Measurements from ENCODE around the gene ORM1. TPM values are rescaled to one million over a fixed set of nuclear protein-coding genes. Genes with fewer than 3 reads are reported as not detected.
A peak's percentile ranks its signal among the peaks of the same experiment; 100 is the strongest.

ORM1 gene
- total and polyA plus RNA-seq, 5 experiments from 2014 or later: not detected

DNA sequence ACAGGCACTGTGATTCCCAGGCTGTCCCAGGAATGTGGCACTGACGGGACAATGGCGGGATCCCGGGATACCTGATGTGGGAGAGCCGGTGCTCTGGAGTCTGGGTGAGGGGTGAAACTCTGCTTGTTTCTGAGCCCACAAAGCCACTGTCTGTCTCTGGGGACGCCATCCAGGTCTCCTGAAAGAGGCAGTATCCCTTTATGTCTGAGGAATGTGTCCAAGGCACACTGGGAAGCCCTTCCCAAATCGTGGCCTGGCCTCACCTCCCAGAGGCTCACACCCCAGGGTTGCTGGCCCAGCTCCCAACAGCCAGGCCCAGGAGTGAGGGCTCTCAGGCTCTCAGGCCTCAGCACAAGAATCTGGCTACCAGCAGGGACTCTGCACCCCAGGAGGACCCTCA lies 33.9 kb downstream of the ORM1 start:
- Mint-ChIP-seq H3K4me3 (no peak overlapping the region), H3K27me3 (no peaks in the 10 kb centered on the region), H3K27ac (peak overlapping the region; percentile 58 to 95 (median 83)), H3K9me3 (no peaks in the 10 kb centered on the region), H3K36me3 (peaks cover 10 to 96% (median 27%) of the 10 kb centered on the region in 3 donors), H3K4me1 (peaks cover 25 to 71% (median 61%) of the 10 kb centered on the region in 4 donors)
- POLR2A ChIA-PET: interaction anchor here (0.7 to 41.6 kb wide), 3 partner anchors 10 to 36 kb away, joined by 3 to 1589 read pairs (median 324); partner anchors contain the start of gene AKNA
- DNase-seq (no peak), ATAC-seq (no peak)

DNA sequence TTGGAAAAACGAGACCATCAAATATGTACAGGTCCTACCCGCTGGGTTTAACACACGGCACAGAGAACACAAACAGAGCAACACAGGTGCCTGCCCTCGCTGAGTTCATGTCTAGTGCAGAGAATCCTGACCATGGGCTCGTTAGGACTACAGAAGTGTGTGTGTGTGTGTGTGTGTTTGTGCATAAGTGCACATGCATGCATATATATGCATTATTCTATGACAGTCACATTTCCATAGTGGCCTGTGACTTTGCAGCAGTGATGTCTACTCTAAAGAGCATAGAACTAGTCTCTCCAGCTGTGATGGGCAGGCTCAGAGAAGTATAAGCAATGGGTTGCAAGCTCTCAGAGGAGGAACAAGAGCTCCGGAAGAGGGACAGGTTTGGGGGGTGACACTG lies 34.5 kb downstream of the ORM1 start:
- H3K27ac Mint-ChIP-seq: peak overlapping the region in 9 of 10 donors; percentile 70 to 95 (median 82)
- DNase-seq: no peak
- no peak overlapping the region for H3K4me3 Mint-ChIP-seq
- no peaks in the 10 kb centered on the region for H3K9me3 Mint-ChIP-seq
- H3K27me3 Mint-ChIP-seq: no peaks in the 10 kb centered on the region
- H3K36me3 Mint-ChIP-seq: peaks cover 10 to 96% (median 31%) of the 10 kb centered on the region in 3 donors
- no peak for ATAC-seq
- POLR2A ChIA-PET: interaction anchor here (25.1 to 41.6 kb wide), 2 partner anchors 10 to 35 kb away, joined by 324 to 1589 read pairs; partner anchors contain the start of gene AKNA
- peaks cover 25 to 72% (median 60%) of the 10 kb centered on the region in 4 donors for H3K4me1 Mint-ChIP-seq

DNA sequence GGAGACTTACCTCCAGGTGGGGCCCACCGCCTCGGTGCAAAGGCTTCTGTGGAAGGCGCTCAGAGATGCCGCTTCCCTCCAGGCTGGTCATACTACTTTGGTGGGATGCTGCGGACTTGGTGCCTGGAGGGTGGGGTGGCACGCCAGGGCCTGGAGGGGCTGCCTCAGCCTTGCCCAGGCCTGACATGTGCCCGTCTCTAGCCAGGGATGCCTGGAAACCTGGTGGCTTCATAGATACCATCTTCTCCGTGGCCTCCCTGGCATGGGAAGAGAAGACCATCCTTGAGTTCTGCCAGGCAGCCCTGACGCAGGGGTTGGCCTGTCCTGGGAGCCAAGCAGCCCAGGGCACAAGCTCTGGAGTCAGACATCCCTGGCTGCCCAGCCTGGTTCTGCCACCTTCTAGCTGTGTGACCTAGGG lies 35.0 kb downstream of the ORM1 start:
- no peaks in the 10 kb centered on the region for H3K9me3 Mint-ChIP-seq
- H3K4me1 Mint-ChIP-seq: peaks cover 26 to 72% (median 62%) of the 10 kb centered on the region in 4 donors
- peak overlapping the region; percentile 65 to 95 (median 85) for H3K27ac Mint-ChIP-seq
- H3K4me3 Mint-ChIP-seq: no peak overlapping the region
- H3K36me3 Mint-ChIP-seq: peaks cover 10 to 96% (median 29%) of the 10 kb centered on the region in 3 donors
- H3K27me3 Mint-ChIP-seq: no peaks in the 10 kb centered on the region
- no peak for ATAC-seq
- POLR2A ChIA-PET: interaction anchor here (25.1 to 41.6 kb wide), 2 partner anchors 9 to 35 kb away, joined by 324 to 1589 read pairs; partner anchors contain the start of gene AKNA
- DNase-seq: no peak

DNA sequence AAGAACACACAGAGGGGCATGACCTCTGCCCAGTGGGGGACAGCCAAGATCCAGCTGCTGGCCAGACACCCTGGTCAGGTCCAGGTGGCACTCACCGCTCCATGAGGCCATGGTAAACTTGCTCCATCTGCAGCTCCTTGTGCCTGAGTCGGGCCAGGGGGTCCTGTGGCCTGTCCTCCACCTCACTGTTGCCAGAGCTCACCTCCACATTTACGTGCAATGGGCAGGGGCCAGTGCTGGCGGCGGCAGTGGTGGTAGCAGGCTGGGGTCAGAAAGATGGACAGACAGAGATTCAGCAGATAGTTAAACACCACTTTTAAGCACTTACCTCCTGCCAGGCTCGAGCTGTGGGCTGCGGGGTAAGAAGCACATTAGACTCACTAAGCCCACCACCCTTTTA lies 36.9 kb downstream of the ORM1 start:
- DNase-seq (no peak), ATAC-seq (no peak)
- Mint-ChIP-seq H3K27ac (peak overlapping the region in 9 of 10 donors; percentile 89 to 98 (median 92)), H3K4me3 (no peak overlapping the region), H3K9me3 (peaks cover 0 to 2% (median 0%) of the 10 kb centered on the region in 9 donors), H3K36me3 (peaks cover 10 to 100% (median 42%) of the 10 kb centered on the region in 3 donors), H3K27me3 (no peaks in the 10 kb centered on the region), H3K4me1 (peaks cover 38 to 80% (median 77%) of the 10 kb centered on the region in 4 donors)
- POLR2A ChIA-PET: interaction anchor here (17.4 to 41.6 kb wide), 3 partner anchors 7 to 33 kb away, joined by 324 to 1589 read pairs (median 324); partner anchors contain the start of gene AKNA

DNA sequence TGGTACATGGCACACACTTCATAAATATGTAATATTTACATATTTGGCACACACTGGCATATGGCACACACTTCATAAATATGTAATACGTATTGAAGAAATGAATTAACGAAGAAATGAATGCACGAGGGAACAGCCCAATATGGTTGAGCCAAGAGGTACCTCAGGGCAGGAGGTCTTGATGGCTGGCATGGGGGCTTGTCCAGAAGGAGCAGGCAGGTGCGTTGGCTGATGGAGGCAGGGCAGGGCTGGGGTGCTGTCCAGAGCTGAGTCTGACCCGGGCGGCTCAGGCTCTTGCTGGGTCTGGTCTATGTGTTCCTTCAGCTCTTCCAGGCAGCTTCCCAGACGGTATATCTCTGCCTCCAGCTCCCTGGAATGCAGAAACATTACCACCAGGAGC lies 38.6 kb downstream of the ORM1 start:
- ATAC-seq: no peak
- H3K36me3 Mint-ChIP-seq: peaks cover 10 to 98% (median 51%) of the 10 kb centered on the region in 3 donors
- H3K9me3 Mint-ChIP-seq: peaks cover 0 to 3% (median 0%) of the 10 kb centered on the region in 9 donors
- H3K27me3 Mint-ChIP-seq: no peaks in the 10 kb centered on the region
- peak overlapping the region; percentile 89 to 98 (median 92) for H3K27ac Mint-ChIP-seq
- H3K4me3 Mint-ChIP-seq: peak overlapping the region in 1 of 10 donors; percentile 19
- POLR2A ChIA-PET: interaction anchor here (0.9 to 41.6 kb wide), 4 partner anchors 9 to 31 kb away, joined by 4 to 1589 read pairs (median 188); partner anchors contain the start of gene AKNA
- DNase-seq: no peak
- H3K4me1 Mint-ChIP-seq: peaks cover 40 to 82% (median 81%) of the 10 kb centered on the region in 4 donors

DNA sequence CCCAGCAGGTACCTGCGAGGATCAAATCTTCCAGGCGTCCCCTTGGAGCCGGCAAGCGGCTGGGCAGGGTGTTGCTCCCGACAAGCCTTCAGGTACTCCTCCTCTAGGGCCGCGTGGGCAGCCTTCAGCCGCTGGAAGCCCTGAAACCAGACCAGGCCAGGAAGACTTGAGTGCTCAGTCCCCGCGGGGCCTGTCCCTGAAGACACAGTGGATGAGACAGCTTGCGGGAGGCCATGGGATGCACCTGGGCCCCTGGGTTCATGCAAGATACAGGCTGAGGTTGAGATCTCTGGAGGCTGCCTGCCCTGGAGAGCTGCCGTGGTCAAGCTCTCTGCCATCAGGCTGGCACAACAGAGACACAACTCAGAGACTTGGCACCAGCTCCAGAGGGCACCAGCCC lies 39.5 kb downstream of the ORM1 start:
- H3K4me3 Mint-ChIP-seq: no peak overlapping the region
- no peak for ATAC-seq

DNA sequence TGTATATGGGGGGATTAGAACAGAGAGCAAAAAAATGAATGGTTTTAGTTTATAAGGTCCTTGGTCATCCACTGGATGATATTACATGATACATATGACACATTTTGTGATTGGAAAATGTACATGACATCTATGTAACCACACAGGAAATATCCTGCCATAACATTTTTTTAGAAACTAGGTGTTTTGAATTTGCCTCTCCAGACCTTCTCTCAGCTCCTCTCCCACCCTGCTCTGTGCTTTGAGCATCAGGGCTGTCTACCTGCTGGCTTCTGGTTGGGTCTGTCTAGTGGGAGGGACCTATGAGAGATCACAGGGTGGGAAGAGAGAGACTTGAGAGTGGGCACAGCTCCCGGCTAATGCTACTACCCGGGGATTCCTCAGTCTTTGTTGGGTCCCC lies 40.5 kb downstream of the ORM1 start:
- H3K36me3 Mint-ChIP-seq: peaks cover 6 to 98% (median 58%) of the 10 kb centered on the region in 3 donors
- H3K27ac Mint-ChIP-seq: peak overlapping the region; percentile 91 to 98 (median 94)
- H3K4me3 Mint-ChIP-seq: peak overlapping the region; percentile 38 to 76 (median 68)
- H3K4me1 Mint-ChIP-seq: peaks cover 44 to 90% (median 86%) of the 10 kb centered on the region in 4 donors
- H3K9me3 Mint-ChIP-seq: peaks cover 0 to 3% (median 0%) of the 10 kb centered on the region in 9 donors
- DNase-seq: peak in 6 of 10 donors; percentile 29 to 58 (median 46)
- no peaks in the 10 kb centered on the region for H3K27me3 Mint-ChIP-seq
- POLR2A ChIA-PET: interaction anchor here (0.7 to 41.6 kb wide), 4 partner anchors 10 to 249 kb away, joined by 3 to 1589 read pairs (median 188); partner anchors contain the start of gene AKNA
- ATAC-seq: peak; percentile 60 to 70

More for the DNA sequence above, 39.5 kb downstream of the ORM1 start:
- H3K27me3 Mint-ChIP-seq: no peaks in the 10 kb centered on the region
- H3K27ac Mint-ChIP-seq: peak overlapping the region; percentile 37 to 98 (median 94)
- H3K4me1 Mint-ChIP-seq: peaks cover 44 to 85% (median 84%) of the 10 kb centered on the region in 4 donors
- no peak for DNase-seq
- H3K36me3 Mint-ChIP-seq: peaks cover 12 to 98% (median 57%) of the 10 kb centered on the region in 3 donors
- H3K9me3 Mint-ChIP-seq: peaks cover 0 to 3% (median 0%) of the 10 kb centered on the region in 9 donors
- POLR2A ChIA-PET: interaction anchor here (0.9 to 41.6 kb wide), 4 partner anchors 8 to 30 kb away, joined by 4 to 1589 read pairs (median 188); partner anchors contain the start of gene AKNA

DNA sequence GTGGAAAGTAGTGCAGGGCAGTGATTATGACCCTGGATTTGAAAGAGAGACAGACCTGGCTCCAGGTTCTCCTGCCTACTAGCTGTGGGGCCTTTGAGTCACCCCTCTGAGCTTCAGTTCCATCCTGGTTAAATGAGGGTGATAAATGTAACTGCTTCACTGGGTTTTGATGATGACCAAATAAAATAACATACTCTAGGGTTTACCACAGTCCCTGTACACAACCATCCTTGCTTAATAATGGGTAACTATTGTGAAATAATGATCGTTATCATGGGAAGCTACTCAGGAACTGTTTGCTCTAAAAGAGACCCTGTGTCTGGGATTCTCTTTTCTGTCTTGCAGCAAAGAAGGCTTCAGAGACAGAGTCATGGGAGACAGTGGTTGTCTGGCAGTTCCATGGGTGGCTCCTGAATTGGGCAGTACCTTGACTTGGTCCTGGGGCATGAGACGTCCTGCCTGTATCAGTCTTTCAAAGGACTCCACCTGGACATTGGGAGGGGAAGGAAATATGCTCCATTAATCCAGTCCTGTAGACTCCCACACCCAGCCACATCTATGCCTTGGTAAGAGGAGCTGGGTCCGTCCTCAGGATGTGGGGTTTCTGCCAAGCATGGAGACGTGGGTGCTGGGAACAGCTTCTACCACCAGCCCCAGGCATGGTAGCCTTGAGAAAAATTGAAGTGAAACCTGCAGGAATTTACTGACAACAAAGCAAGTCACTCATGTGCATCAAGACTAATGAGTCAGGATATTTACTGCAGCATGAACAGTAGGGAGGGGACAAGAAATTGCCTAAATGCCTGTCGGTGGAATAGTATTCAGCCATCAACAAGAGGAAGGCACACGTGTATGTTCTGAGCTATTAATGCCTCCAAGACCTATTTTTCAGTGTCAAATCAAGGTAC lies 41.5 kb downstream of the ORM1 start:
- no peak for DNase-seq

DNA sequence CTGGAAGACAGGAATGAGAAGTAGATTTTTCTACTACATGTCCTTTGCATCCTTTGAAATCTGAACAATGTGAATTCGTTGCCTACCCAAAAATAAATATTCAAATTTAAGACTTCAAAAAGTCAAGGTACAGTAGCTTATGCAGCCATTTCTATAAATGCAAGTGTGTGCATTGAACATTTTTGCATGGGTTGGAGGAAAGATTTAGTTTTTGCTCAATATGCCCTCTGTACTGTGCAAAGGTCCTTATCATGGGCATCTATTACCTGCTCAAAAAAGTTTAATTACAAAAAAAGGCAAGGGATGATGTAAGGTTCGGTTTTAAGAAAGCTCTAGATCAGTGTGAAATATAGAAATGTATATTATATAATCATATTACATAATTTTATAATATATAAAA lies 42.3 kb downstream of the ORM1 start:
- DNase-seq (no peak), ATAC-seq (no peak)
- peak overlapping the region in 6 of 10 donors; percentile 3 to 74 (median 62) for H3K4me3 Mint-ChIP-seq
- peaks cover 9 to 94% (median 56%) of the 10 kb centered on the region in 3 donors for H3K36me3 Mint-ChIP-seq
- peaks cover 0 to 3% (median 0%) of the 10 kb centered on the region in 9 donors for H3K9me3 Mint-ChIP-seq
- H3K27me3 Mint-ChIP-seq: no peaks in the 10 kb centered on the region
- H3K27ac Mint-ChIP-seq: peak overlapping the region in 9 of 10 donors; percentile 87 to 98 (median 94)
- POLR2A ChIA-PET: interaction anchor here (1.9 to 41.6 kb wide), 4 partner anchors 8 to 33 kb away, joined by 7 to 1589 read pairs (median 188); partner anchors contain the start of gene AKNA
- peaks cover 45 to 94% (median 88%) of the 10 kb centered on the region in 4 donors for H3K4me1 Mint-ChIP-seq

More for the DNA sequence above, 41.5 kb downstream of the ORM1 start:
- H3K4me3 Mint-ChIP-seq: peak overlapping the region in 9 of 10 donors; percentile 10 to 76 (median 72)
- H3K27me3 Mint-ChIP-seq: no peaks in the 10 kb centered on the region
- H3K36me3 Mint-ChIP-seq: peaks cover 5 to 95% (median 59%) of the 10 kb centered on the region in 3 donors
- H3K9me3 Mint-ChIP-seq: peaks cover 0 to 3% (median 0%) of the 10 kb centered on the region in 9 donors
- H3K27ac Mint-ChIP-seq: peak overlapping the region; percentile 91 to 98 (median 94)
- H3K4me1 Mint-ChIP-seq: peaks cover 42 to 93% (median 87%) of the 10 kb centered on the region in 4 donors
- ATAC-seq: no peak
- POLR2A ChIA-PET: interaction anchor here (0.7 to 41.6 kb wide), 5 partner anchors 9 to 248 kb away, joined by 3 to 1589 read pairs (median 52); partner anchors contain the start of gene AKNA

DNA sequence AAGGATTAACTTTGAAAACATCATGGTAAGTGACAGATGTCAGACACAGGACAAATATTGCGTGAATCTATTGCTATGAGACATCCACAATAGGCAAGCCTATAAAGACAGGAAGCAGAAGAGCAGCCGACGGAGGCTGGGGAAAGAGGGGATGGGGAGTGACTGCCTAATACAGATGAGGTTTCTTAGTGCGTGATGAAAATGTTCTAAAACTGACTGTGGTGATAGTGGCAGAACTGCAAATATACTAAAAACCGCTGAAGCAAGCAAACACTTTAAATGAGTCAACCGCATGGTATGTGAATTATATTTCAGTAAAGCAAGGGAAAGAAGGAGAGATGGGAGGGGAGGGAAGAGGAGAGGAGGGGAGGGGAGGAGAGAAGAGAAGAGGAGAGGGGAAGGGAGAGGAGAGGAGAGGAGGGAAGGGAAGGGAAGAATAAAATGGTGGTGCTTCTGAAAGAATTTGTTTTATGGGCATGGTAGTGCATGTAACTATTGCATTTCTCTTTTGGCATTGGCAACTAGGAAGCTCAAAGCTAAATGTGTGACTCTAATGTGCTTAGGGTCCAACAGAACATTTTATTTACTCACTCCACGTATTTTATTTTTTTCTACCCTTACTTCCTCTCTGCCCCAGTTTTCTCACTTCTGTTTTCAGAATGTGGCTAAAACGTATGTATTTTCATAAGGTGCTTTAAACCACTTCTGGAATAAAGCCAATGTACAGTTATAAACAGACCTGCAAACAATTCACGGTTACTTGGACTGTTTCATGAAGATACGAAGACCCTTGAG lies 43.6 kb downstream of the ORM1 start:
- Mint-ChIP-seq H3K27me3 (no peaks in the 10 kb centered on the region), H3K4me3 (peak overlapping the region; percentile 59 to 82 (median 78)), H3K27ac (peak overlapping the region; percentile 88 to 99 (median 97)), H3K4me1 (peaks cover 37 to 93% (median 88%) of the 10 kb centered on the region in 4 donors), H3K36me3 (peaks cover 9 to 90% (median 48%) of the 10 kb centered on the region in 3 donors), H3K9me3 (peaks cover 0 to 3% (median 0%) of the 10 kb centered on the region in 9 donors)
- ATAC-seq (peak; percentile 59 to 82), DNase-seq (peak in 6 of 10 donors; percentile 39 to 74 (median 64))
- POLR2A ChIA-PET: interaction anchor here (0.6 to 41.6 kb wide), 8 partner anchors 7 to 788 kb away, joined by 3 to 1589 read pairs (median 10); partner anchors contain the start of genes AKNA, ATP6V1G1 and WHRN

DNA sequence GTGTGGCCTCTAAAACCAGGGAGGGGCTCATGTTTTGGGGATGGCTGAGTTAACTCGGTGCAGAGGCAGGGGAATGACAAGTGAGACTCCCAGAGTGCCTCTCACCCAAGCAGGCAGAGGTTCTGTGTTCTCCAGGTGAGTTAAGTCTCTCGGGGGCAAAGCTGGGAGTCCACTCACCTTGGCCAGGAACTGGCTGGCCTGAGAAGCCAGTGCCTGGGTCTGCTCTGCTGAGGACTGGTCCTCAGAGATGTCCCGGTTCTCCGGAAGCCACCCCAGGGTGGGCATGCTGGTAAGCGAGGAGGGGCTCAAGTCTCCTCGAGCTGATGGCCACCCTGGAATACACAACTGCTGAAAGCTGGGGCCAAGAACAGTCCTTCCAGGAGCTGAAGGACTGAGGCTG lies 44.5 kb downstream of the ORM1 start:
- Mint-ChIP-seq H3K4me3 (peak overlapping the region; percentile 27 to 82 (median 78)), H3K4me1 (peaks cover 44 to 95% (median 91%) of the 10 kb centered on the region in 4 donors), H3K27ac (peak overlapping the region; percentile 88 to 99 (median 97)), H3K27me3 (no peaks in the 10 kb centered on the region), H3K36me3 (peaks cover 9 to 87% (median 42%) of the 10 kb centered on the region in 3 donors), H3K9me3 (peaks cover 0 to 3% (median 0%) of the 10 kb centered on the region in 9 donors)
- DNase-seq (no peak), ATAC-seq (no peak)
- POLR2A ChIA-PET: interaction anchor here (1.8 to 41.6 kb wide), 5 partner anchors 19 to 245 kb away, joined by 5 to 1589 read pairs (median 10); partner anchors contain the start of genes AKNA, ATP6V1G1 and WHRN

Data from naive thymus-derived CD8-positive, alpha-beta T cell (primary cell).